CD14-positive monocyte (primary cell): Measurements from ENCODE around the gene TMEM37. TPM values are rescaled to one million over a fixed set of nuclear protein-coding genes. Genes with fewer than 3 reads are reported as not detected.

Experiments used
- DNase-seq, 3 donors: peaks; one replicate each; pipeline ENCODE4 v3.0.0-alpha.2; 2011 to 2022
- H2AFZ ChIP-seq: 2 replicates; pipeline ENCODE4 v1.6.0; 2012; ENCODE audit warnings: mild to moderate bottlenecking, low read depth, low read length, inconsistent platforms; ENCODE audit not compliant: insufficient read depth, poor library complexity, severe bottlenecking
- H3K27ac ChIP-seq, 2 donors: 1 replicate in 1 of 2; 2 replicates in 1 of 2; pipeline ENCODE4 v1.5.1; 2012 to 2013; ENCODE audit warnings: low read length in 2 of 2, control low read depth in 1 of 2, inconsistent platforms in 1 of 2, low read depth in 1 of 2, mild to moderate bottlenecking in 1 of 2
- H3K27me3 ChIP-seq, 2 donors: one replicate each; pipeline versions ENCODE4 v1.6.0 to v1.6.1; 2011 to 2013; ENCODE audit warnings: low read length in 2 of 2; ENCODE audit not compliant: control insufficient read depth in 2 of 2, insufficient read depth in 2 of 2
- H3K36me3 ChIP-seq, 2 donors: replicated peaks in 1 of 2; 1 replicate in 1 of 2; 2 replicates in 1 of 2; pipeline versions ENCODE4 v1.5.1 to v1.6.1; 2012 to 2013; ENCODE audit warnings: low read length in 2 of 2, control low read depth in 1 of 2, inconsistent platforms in 1 of 2, mild to moderate bottlenecking in 1 of 2; ENCODE audit not compliant: insufficient read depth in 2 of 2, control insufficient read depth in 1 of 2
- H3K4me1 ChIP-seq, 2 donors: 1 replicate in 1 of 2; 2 replicates in 1 of 2; pipeline versions ENCODE4 v1.5.1 to v1.6.1; 2012 to 2013; ENCODE audit warnings: low read length in 2 of 2, control low read depth in 1 of 2, inconsistent platforms in 1 of 2, mild to moderate bottlenecking in 1 of 2, moderate library complexity in 1 of 2; ENCODE audit not compliant: insufficient read depth in 2 of 2, control insufficient read depth in 1 of 2
- H3K4me2 ChIP-seq: replicated peaks from 2 replicates; pipeline ENCODE3; 2012; ENCODE audit warnings: low read length, moderate library complexity, mild to moderate bottlenecking; ENCODE audit not compliant: poor library complexity, severe bottlenecking; ENCODE audit errors: extremely low read depth
- H3K4me3 ChIP-seq, 3 experiments: fragments of 200-600 bp in 1 of 3; sonication (generic) in 1 of 3; replicated peaks in 1 of 3; 1 replicate in 2 of 3; 2 replicates in 1 of 3; pipeline ENCODE4 v1.5.1; 2011 to 2013; ENCODE audit warnings: low read length in 3 of 3, mild to moderate bottlenecking in 3 of 3, control low read depth in 2 of 3, low read depth in 2 of 3, inconsistent platforms in 1 of 3, moderate library complexity in 1 of 3
- H3K79me2 ChIP-seq: 2 replicates; pipeline ENCODE4 v1.6.0; 2012; ENCODE audit warnings: mild to moderate bottlenecking, control low read depth, inconsistent platforms, low read length, moderate library complexity; ENCODE audit not compliant: insufficient read depth
- H3K9ac ChIP-seq: 2 replicates; pipeline ENCODE4 v1.6.0; 2017; ENCODE audit warnings: low read length, mild to moderate bottlenecking; ENCODE audit not compliant: insufficient read depth, poor library complexity, severe bottlenecking
- H3K9me3 ChIP-seq, 2 donors: replicated peaks in 1 of 2; 1 replicate in 1 of 2; 2 replicates in 1 of 2; pipeline versions ENCODE4 v1.5.1 to v1.6.1; 2012 to 2013; ENCODE audit warnings: low read length in 2 of 2, control low read depth in 1 of 2; ENCODE audit not compliant: control insufficient read depth in 1 of 2, insufficient read depth in 1 of 2
- H4K20me1 ChIP-seq: 2 replicates; pipeline ENCODE4 v1.6.0; 2012; ENCODE audit warnings: mild to moderate bottlenecking, low read length, control low read depth, moderate library complexity; ENCODE audit not compliant: insufficient read depth
- H3K27ac Mint-ChIP-seq, 7 donors: one replicate each; pipeline ENCODE4 v1.8.0; 2020; ENCODE audit warnings: mild to moderate bottlenecking in 7 of 7, mixed read lengths in 7 of 7, moderate library complexity in 6 of 7, inconsistent platforms in 2 of 7
- H3K27me3 Mint-ChIP-seq, 3 donors: one replicate each; pipeline ENCODE4 v1.8.0; 2021 to 2022; ENCODE audit warnings: low read depth in 3 of 3, mild to moderate bottlenecking in 3 of 3, mixed read lengths in 3 of 3, moderate library complexity in 3 of 3, inconsistent platforms in 1 of 3
- H3K36me3 Mint-ChIP-seq, 2 donors: one replicate each; pipeline ENCODE4 v1.8.0; 2020; ENCODE audit warnings: mixed read lengths in 2 of 2, inconsistent platforms in 1 of 2, mild to moderate bottlenecking in 1 of 2
- H3K4me1 Mint-ChIP-seq: one replicate; pipeline ENCODE4 v1.8.0; 2020; ENCODE audit warnings: mild to moderate bottlenecking, mixed read lengths
- H3K4me3 Mint-ChIP-seq, 2 donors: one replicate each; pipeline ENCODE4 v1.8.0; 2020; ENCODE audit warnings: mild to moderate bottlenecking in 2 of 2, mixed read lengths in 2 of 2, moderate library complexity in 1 of 2
- H3K9me3 Mint-ChIP-seq, 7 donors: one replicate each; pipeline ENCODE4 v1.8.0; 2020 to 2022; ENCODE audit warnings: mixed read lengths in 7 of 7, mild to moderate bottlenecking in 6 of 7, moderate library complexity in 6 of 7, inconsistent platforms in 2 of 7
- CTCF ChIP-seq: fragments of 200-600 bp; IDR thresholded peaks from one replicate; pipeline ENCODE4 v1.8.0; 2022; ENCODE audit warnings: antibody characterized with exemption, mild to moderate bottlenecking
- WGBS: methylation state at CpG from one replicate; pipeline ENCODE4 v1.1.5; 2013; ENCODE audit warnings: missing lambda C conversion rate; ENCODE audit not compliant: insufficient coverage; 5-methylcytosine and 5-hydroxymethylcytosine counted together
- intact Hi-C, 2 donors: fragments of 100-400 bp; cut with micrococcal nuclease; formaldehyde crosslinking; loops; one replicate each; pipeline versions ENCODE4 v1.15.0 to v1.15.1; 2023
- polyA plus RNA-seq, 3 donors: library from polyadenylated mRNA; depleted of rRNA in 1 of 3; unstranded in 2 of 3; stranded (reverse) in 1 of 3; fragments of 300-500 nt in 2 of 3; fragments of >200 nt in 1 of 3; fragmentation: Illumina TruSeq in 2 of 3; gene quantifications; 1 replicate in 2 of 3; 2 replicates in 1 of 3; pipeline ENCODE4 v1.2.3, GENCODE V29; 2012 to 2021

Gene TMEM37
- polyA plus RNA-seq, 3 donors: not detected

DNA sequence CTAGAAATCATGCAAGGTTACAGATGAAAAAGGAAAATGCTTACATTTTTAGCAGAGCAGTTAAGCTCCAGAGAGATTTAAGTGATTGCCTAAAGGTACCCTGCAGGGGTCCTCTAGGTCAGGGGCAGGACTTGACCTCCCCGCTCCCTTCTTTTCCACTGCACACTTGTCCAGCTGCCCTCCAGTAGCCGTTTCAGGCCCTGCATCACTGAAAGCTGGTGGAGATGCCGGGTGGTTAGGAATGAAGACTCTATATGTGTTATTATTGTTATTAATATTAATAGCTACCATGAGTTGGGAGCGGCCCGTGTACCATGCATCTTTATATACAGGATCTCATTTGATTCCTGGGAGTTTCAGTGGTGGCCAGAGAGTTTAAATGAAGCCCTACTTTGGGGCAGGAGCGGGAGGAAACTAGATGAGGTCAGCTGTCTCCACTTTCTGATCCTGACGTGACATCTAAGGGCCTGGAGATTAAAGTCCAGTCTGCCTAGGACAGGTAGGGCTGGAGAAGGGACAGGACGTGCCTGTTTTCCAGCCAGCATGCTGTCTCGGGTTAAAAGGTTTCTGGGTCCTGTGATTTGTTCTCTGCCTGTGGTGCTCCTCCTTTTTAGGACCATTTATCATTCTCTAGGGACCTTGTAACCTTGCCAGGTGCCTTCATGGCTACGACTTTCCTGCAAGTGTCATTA, 2.1 kb downstream of the TMEM37 start:
- Histone ChIP-seq H3K79me2 (no peaks in the 10 kb centered on the region), H3K36me3 (no peaks in the 10 kb centered on the region), H4K20me1 (no peaks in the 10 kb centered on the region), H2AFZ (no peak overlapping the region), H3K4me3 (no peak overlapping the region), H3K27ac (no peak overlapping the region), H3K9me3 (peaks cover 0 to 5% of the 10 kb centered on the region in 2 donors), H3K4me2 (no peak overlapping the region), H3K27me3 (peaks cover 13 to 46% of the 10 kb centered on the region in 2 donors), H3K9ac (no peak overlapping the region), H3K4me1 (peaks cover 11 to 17% of the 10 kb centered on the region in 2 donors)
- 97% methylated on average over 4 of the region's 10 CpGs for WGBS
- peaks cover 0 to 3% of the 10 kb centered on the region in 2 donors for H3K36me3 Mint-ChIP-seq
- peaks cover 13% of the 10 kb centered on the region for H3K4me1 Mint-ChIP-seq
- H3K9me3 Mint-ChIP-seq: peaks cover 0 to 11% (median 8%) of the 10 kb centered on the region in 7 donors
- H3K4me3 Mint-ChIP-seq: peak overlapping the region in 1 of 2 donors; percentile 90
- no peak for TF ChIP-seq CTCF
- DNase-seq: no peak
- no peak overlapping the region for H3K27ac Mint-ChIP-seq
- intact Hi-C loops: no loop called here
- H3K27me3 Mint-ChIP-seq: peaks cover 41 to 49% (median 46%) of the 10 kb centered on the region in 3 donors

DNA sequence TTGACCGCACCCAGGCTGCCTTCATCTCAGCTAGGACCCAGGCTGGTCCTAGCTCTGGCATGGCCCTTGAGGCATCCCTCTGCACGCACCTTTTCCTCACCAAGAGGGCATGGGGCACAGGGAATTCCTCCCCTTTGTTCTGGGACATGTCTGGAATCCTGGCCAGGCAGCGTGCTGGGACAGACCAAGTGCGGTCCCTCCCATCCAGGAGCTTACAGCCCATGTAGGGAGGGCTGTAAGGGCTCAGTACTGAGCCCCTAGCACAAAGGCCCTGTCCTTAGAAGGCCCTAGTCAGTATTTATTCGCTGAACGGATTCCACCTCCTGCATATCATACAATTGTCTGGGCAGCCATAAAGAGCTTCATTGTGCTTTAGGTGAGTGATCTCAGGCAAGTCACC, 3.0 kb downstream of the TMEM37 start:
- Histone ChIP-seq H3K9me3 (peaks cover 0 to 5% of the 10 kb centered on the region in 2 donors), H3K79me2 (no peaks in the 10 kb centered on the region), H3K4me2 (no peak overlapping the region), H3K27ac (no peak overlapping the region), H4K20me1 (no peaks in the 10 kb centered on the region), H3K9ac (no peak overlapping the region), H3K36me3 (no peaks in the 10 kb centered on the region), H2AFZ (no peak overlapping the region), H3K4me1 (peaks cover 11 to 17% of the 10 kb centered on the region in 2 donors), H3K4me3 (no peak overlapping the region), H3K27me3 (peaks cover 13 to 42% of the 10 kb centered on the region in 2 donors)
- Mint-ChIP-seq H3K4me1 (peaks cover 13% of the 10 kb centered on the region), H3K27me3 (peaks cover 34 to 42% (median 42%) of the 10 kb centered on the region in 3 donors), H3K9me3 (peaks cover 0 to 11% (median 8%) of the 10 kb centered on the region in 7 donors), H3K36me3 (peaks cover 0 to 3% of the 10 kb centered on the region in 2 donors), H3K27ac (no peak overlapping the region), H3K4me3 (no peak overlapping the region)
- no peak for TF ChIP-seq CTCF
- intact Hi-C loops: no loop called here
- WGBS: 100% methylated on average over 2 of the region's 6 CpGs
- DNase-seq: no peak
